A549 (cell line): Measurements from ENCODE around the gene HNF4A. TPM values are rescaled to one million over a fixed set of nuclear protein-coding genes. Genes with fewer than 3 reads are reported as not detected.

Source experiments
- ATAC-seq, 2 experiments: fragments of 200-7000 bp in 1 of 2; fragments of >200 bp in 1 of 2; cut with Nextera tagmentation in 1 of 2; cut with Tn5 transposase in 1 of 2; 3 replicates each; pipeline versions ENCODE4 v1.8.0 to v1.9.1; 2018 to 2020; ENCODE audit warnings: mild to moderate bottlenecking in 1 of 2, moderate library complexity in 1 of 2
- CTCF ChIA-PET: fragments of 300-600 bp; sonication (Branson Sonifier 250); formaldehyde crosslinking; extraction: SDS; loops from one replicate; lab custom pipeline; 2021; ENCODE audit warnings: antibody characterized with exemption, inconsistent platforms; lab: Yijun Ruan, JAX
- POLR2A ChIA-PET: fragments of 350-600 bp; formaldehyde crosslinking; extraction: SDS; loops from one replicate; lab custom pipeline; 2021; ENCODE audit warnings: antibody characterized with exemption, inconsistent platforms; lab: Yijun Ruan, JAX
- DNase-seq, 2 experiments: peaks; one replicate each; pipeline versions ENCODE4 v3.0.0 to v3.0.0-alpha.2; 2011 to 2016; ENCODE audit warnings: low read depth in 1 of 2, low spot score in 1 of 2
- FAIRE-seq: peaks from 2 replicates; lab custom pipeline; 2011; peaks lifted over from hg19 to GRCh38; lab: Jason Lieb, UNC
- H3K27ac ChIP-seq, 2 experiments: fragments of >200 bp; sonication (Bioruptor Twin); formaldehyde crosslinking; 3 replicates each; pipeline ENCODE4 v1.5.1; 2016 to 2017
- H3K4me1 ChIP-seq: fragments of >200 bp; sonication (Bioruptor Twin); formaldehyde crosslinking; 3 replicates; pipeline ENCODE4 v1.6.1; 2016
- H3K4me2 ChIP-seq: fragments of >200 bp; sonication (Bioruptor Twin); formaldehyde crosslinking; 3 replicates; pipeline ENCODE4 v1.6.1; 2016
- H3K4me3 ChIP-seq: fragments of >200 bp; sonication (Bioruptor Twin); formaldehyde crosslinking; 3 replicates; pipeline ENCODE4 v1.5.1; 2016
- H3K9me3 ChIP-seq: fragments of >200 bp; sonication (Bioruptor Twin); formaldehyde crosslinking; 3 replicates; pipeline ENCODE4 v1.6.1; 2016
- CBX2 ChIP-seq: fragments of 200-600 bp; sonication (generic); IDR thresholded peaks from 2 replicates; pipeline ENCODE4 v1.6.1; 2016; ENCODE audit warnings: low read depth, mild to moderate bottlenecking, borderline replicate concordance
- CEBPB ChIP-seq, 2 experiments: fragments of >200 bp in 1 of 2; sonication (Bioruptor Twin) in 1 of 2; formaldehyde crosslinking in 1 of 2; IDR thresholded peaks; 2 replicates each; pipeline ENCODE4 v1.6.1; 2012 to 2016
- CHD4 ChIP-seq: fragments of 200-600 bp; sonication (generic); IDR thresholded peaks from 2 replicates; pipeline ENCODE4 v1.6.1; 2016; ENCODE audit warnings: antibody characterized with exemption, mild to moderate bottlenecking, borderline replicate concordance
- CTCF ChIP-seq: fragments of >200 bp; sonication (Bioruptor Twin); formaldehyde crosslinking; IDR thresholded peaks from 3 replicates; pipeline ENCODE4 v1.5.1; 2016
- E2F6 ChIP-seq: IDR thresholded peaks from 2 replicates; pipeline ENCODE4 v1.6.1; 2012; ENCODE audit warnings: low read depth, borderline replicate concordance
- EHMT2 ChIP-seq: fragments of 200-600 bp; sonication (generic); IDR thresholded peaks from 2 replicates; pipeline ENCODE4 v1.6.1; 2016; ENCODE audit warnings: antibody characterized with exemption, low read depth, mild to moderate bottlenecking, moderate library complexity
- EP300 ChIP-seq, 2 experiments: fragments of >200 bp; sonication (Bioruptor Twin); formaldehyde crosslinking; IDR thresholded peaks; 2 replicates in 1 of 2; 3 replicates in 1 of 2; pipeline ENCODE4 v1.6.1; 2016 to 2017
- FOXS1 ChIP-seq: fragments of 250-450 bp; sonication (Bioruptor Pico); IDR thresholded peaks from 2 replicates; pipeline ENCODE4 v1.5.0; 2020; ENCODE audit warnings: mild to moderate bottlenecking, moderate library complexity
- HDAC2 ChIP-seq: fragments of 200-600 bp; sonication (generic); IDR thresholded peaks from 2 replicates; pipeline ENCODE4 v1.6.1; 2016
- HOXB13 ChIP-seq: fragments of 250-450 bp; sonication (Bioruptor Pico); IDR thresholded peaks from 2 replicates; pipeline ENCODE4 v1.5.0; 2020; ENCODE audit warnings: low read depth, mild to moderate bottlenecking, moderate library complexity
- HOXB5 ChIP-seq: fragments of 250-450 bp; sonication (Bioruptor Pico); IDR thresholded peaks from 2 replicates; pipeline ENCODE4 v1.5.0; 2020; ENCODE audit warnings: mild to moderate bottlenecking, moderate library complexity
- KDM5A ChIP-seq: fragments of 200-600 bp; sonication (generic); IDR thresholded peaks from 2 replicates; pipeline ENCODE4 v1.6.1; 2016; ENCODE audit warnings: antibody characterized with exemption, mild to moderate bottlenecking
- MAFK ChIP-seq: fragments of 450-650 bp; IDR thresholded peaks from 2 replicates; pipeline ENCODE4 v1.6.1; 2014; ENCODE audit not compliant: partially characterized antibody
- NPAS2 ChIP-seq: fragments of 250-450 bp; sonication (Bioruptor Pico); IDR thresholded peaks from 2 replicates; pipeline ENCODE4 v1.8.0; 2022; ENCODE audit warnings: mild to moderate bottlenecking, moderate library complexity, borderline replicate concordance
- POLR2A ChIP-seq: IDR thresholded peaks from 2 replicates; pipeline ENCODE4 v1.6.1; 2012; ENCODE audit warnings: mild to moderate bottlenecking, low read length
- TFCP2L1 ChIP-seq: fragments of 250-450 bp; sonication (Bioruptor Pico); IDR thresholded peaks from 2 replicates; pipeline ENCODE4 v1.5.0; 2021; ENCODE audit warnings: mild to moderate bottlenecking
- TP53 ChIP-seq: fragments of 250-450 bp; sonication (Bioruptor Pico); IDR thresholded peaks from 2 replicates; pipeline ENCODE4 v1.5.0; 2021; ENCODE audit warnings: mild to moderate bottlenecking, moderate library complexity
- USF2 ChIP-seq: fragments of 450-650 bp; IDR thresholded peaks from 2 replicates; pipeline ENCODE4 v1.6.1; 2014; ENCODE audit warnings: antibody characterized with exemption
- ZFP36 ChIP-seq: fragments of 450-650 bp; IDR thresholded peaks from 2 replicates; pipeline ENCODE4 v1.6.1; 2014; ENCODE audit warnings: borderline replicate concordance; ENCODE audit not compliant: partially characterized antibody
- ZNF302 ChIP-seq: fragments of 250-450 bp; sonication (Bioruptor Pico); IDR thresholded peaks from 2 replicates; pipeline ENCODE4 v1.9.0; 2021; ENCODE audit warnings: inconsistent platforms, mild to moderate bottlenecking, moderate library complexity
- WGBS: methylation state at CpG from one replicate; pipeline ENCODE4 v1.1.6; 2017; ENCODE audit errors: missing lambda C conversion rate; 5-methylcytosine and 5-hydroxymethylcytosine counted together
- polyA plus RNA-seq, 4 experiments: library from polyadenylated mRNA; depleted of rRNA in 3 of 4; stranded (reverse); fragments of >200 nt; fragmentation: RNase III in 1 of 4; extraction: RNeasy Plus Mini Kit Qiagen cat#74134 plus additional on column Dnase treatment in 1 of 4; gene quantifications; 2 replicates in 3 of 4; 3 replicates in 1 of 4; pipeline ENCODE4 v1.2.3, GENCODE V29; 2011 to 2017
- TF ChIP-seq, protein P1 (sequence below): fragments of 250-450 bp; sonication (Bioruptor Pico); IDR thresholded peaks from 2 replicates; pipeline ENCODE4 v1.5.0; 2021; ENCODE audit warnings: mild to moderate bottlenecking, moderate library complexity, borderline replicate concordance
- TF ChIP-seq, protein P2 (sequence below): fragments of >200 bp; sonication (Bioruptor Twin); formaldehyde crosslinking; IDR thresholded peaks from 2 replicates; pipeline ENCODE4 v1.6.1; 2016

The HNF4A gene
- polyA plus RNA-seq, 2 of the 4 experiments (the other 2 are of a cell fraction) = 20.0 to 26.2 TPM

- TF ChIP-seq HOXB13 (CRISPR knock-in tag) = no peak
- TF ChIP-seq TP53 = no peak
- TF ChIP-seq NPAS2 (CRISPR knock-in tag) = no peak
Measured at GRCh38 chr20:44480097-44480496, 124.6 kb downstream of the HNF4A start (continued).

GRCh38 chr20:44481719-44482416, 126.4 kb downstream of the HNF4A start:
- 90% methylated on average over 6 of the region's 6 CpGs for WGBS
- no peak for FAIRE-seq
- DNase-seq = no peak
- TF ChIP-seq ZNF302 (CRISPR knock-in tag) = no peak
- TF ChIP-seq USF2 = no peak
- no peak for TF ChIP-seq KDM5A
- TF ChIP-seq CHD4 = no peak
- TF ChIP-seq POLR2A = no peak
- TF ChIP-seq HDAC2 = no peak
- TF ChIP-seq, protein P1, sequence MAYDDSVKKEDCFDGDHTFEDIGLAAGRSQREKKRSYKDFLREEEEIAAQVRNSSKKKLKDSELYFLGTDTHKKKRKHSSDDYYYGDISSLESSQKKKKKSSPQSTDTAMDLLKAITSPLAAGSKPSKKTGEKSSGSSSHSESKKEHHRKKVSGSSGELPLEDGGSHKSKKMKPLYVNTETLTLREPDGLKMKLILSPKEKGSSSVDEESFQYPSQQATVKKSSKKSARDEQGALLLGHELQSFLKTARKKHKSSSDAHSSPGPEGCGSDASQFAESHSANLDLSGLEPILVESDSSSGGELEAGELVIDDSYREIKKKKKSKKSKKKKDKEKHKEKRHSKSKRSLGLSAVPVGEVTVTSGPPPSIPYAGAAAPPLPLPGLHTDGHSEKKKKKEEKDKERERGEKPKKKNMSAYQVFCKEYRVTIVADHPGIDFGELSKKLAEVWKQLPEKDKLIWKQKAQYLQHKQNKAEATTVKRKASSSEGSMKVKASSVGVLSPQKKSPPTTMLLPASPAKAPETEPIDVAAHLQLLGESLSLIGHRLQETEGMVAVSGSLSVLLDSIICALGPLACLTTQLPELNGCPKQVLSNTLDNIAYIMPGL = no peak
- no peak for TF ChIP-seq E2F6
- no peak for TF ChIP-seq MAFK
- TF ChIP-seq CBX2 = no peak
- TF ChIP-seq HOXB5 (CRISPR knock-in tag) = no peak
- no peak for TF ChIP-seq ZFP36
- TF ChIP-seq FOXS1 (CRISPR knock-in tag) = no peak
- TF ChIP-seq EHMT2 = no peak
- TF ChIP-seq CTCF = no peak
- no peak for TF ChIP-seq CEBPB (IDR thresholded peaks at IDR 0.05)
- no peak for TF ChIP-seq TFCP2L1 (CRISPR knock-in tag)
- no peak for TF ChIP-seq EP300 (IDR thresholded peaks at IDR 0.05)
- TF ChIP-seq, protein P2, sequence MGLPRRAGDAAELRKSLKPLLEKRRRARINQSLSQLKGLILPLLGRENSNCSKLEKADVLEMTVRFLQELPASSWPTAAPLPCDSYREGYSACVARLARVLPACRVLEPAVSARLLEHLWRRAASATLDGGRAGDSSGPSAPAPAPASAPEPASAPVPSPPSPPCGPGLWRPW = no peak
- TF ChIP-seq, all 56 proteins: peak for 0
- ChIA-PET POLR2A (no interaction called here), CTCF (interaction anchor here (2.3 kb wide), 1 partner anchor 127 kb away, joined by 8 read pairs; no protein-coding TSS in a partner anchor)
- no peak for ATAC-seq
- Histone ChIP-seq H3K4me2 (no peak overlapping the region), H3K27ac (no peak overlapping the region), H3K4me3 (no peak overlapping the region), H3K9me3 (no peaks in the 10 kb centered on the region), H3K4me1 (peaks cover 3% of the 10 kb centered on the region; the same call in 2 of the 3 replicates)
